HepG2 (cell line): ENCODE measurements around the gene RPS19. TPM values are rescaled to one million over a fixed set of nuclear protein-coding genes. Genes with fewer than 3 reads are reported as not detected.
A peak's percentile ranks its signal among the peaks of the same experiment; 100 is the strongest.

Experiments
- ATF7-NPFF ChIP-seq: sonication (generic); formaldehyde crosslinking; IDR thresholded peaks from 2 replicates; pipeline ENCODE4 v1.8.1; 2023; ENCODE audit warnings: mild to moderate bottlenecking, low read depth, missing genetic modification reagents, moderate library complexity
- CHD4 ChIP-seq: fragments of 200-600 bp; sonication (generic); IDR thresholded peaks from 2 replicates; pipeline ENCODE4 v1.7.0; 2017; ENCODE audit warnings: mild to moderate bottlenecking, low read length, borderline replicate concordance
- E2F5 ChIP-seq: sonication (generic); formaldehyde crosslinking; conservative IDR thresholded peaks from 2 replicates; pipeline ENCODE4 v1.4.0; 2020; ENCODE audit warnings: missing genetic modification reagents
- HOXA9 ChIP-seq: sonication (generic); formaldehyde crosslinking; IDR thresholded peaks from 2 replicates; pipeline ENCODE4 v1.8.1; 2022; ENCODE audit warnings: missing genetic modification reagents, mild to moderate bottlenecking, moderate library complexity, borderline replicate concordance
- KAT2B ChIP-seq: fragments of 150-350 bp; IDR thresholded peaks from 2 replicates; pipeline ENCODE4 v1.6.1; 2014; ENCODE audit warnings: low read depth, low read length, borderline replicate concordance
- KAT8 ChIP-seq: IDR thresholded peaks from 2 replicates; pipeline ENCODE4 v1.6.1; 2016; ENCODE audit warnings: missing genetic modification reagents, missing compliant biosample characterization
- NAIF1 ChIP-seq: sonication (generic); formaldehyde crosslinking; IDR thresholded peaks from 2 replicates; pipeline ENCODE4 v1.5.0; 2020; ENCODE audit warnings: mild to moderate bottlenecking, missing genetic modification reagents, borderline replicate concordance
- PLRG1 ChIP-seq: fragments of 450-650 bp; conservative IDR thresholded peaks from 2 replicates; pipeline ENCODE4 v1.6.1; 2016
- SSRP1 ChIP-seq: IDR thresholded peaks from 2 replicates; pipeline ENCODE4 v1.6.1; 2016; ENCODE audit warnings: control low read depth
- TERF1 ChIP-seq: sonication (generic); formaldehyde crosslinking; IDR thresholded peaks from 2 replicates; pipeline ENCODE4 v1.8.0; 2022; ENCODE audit warnings: mild to moderate bottlenecking, missing genetic modification reagents, moderate library complexity
- USF2 ChIP-seq, 2 experiments: sonication (generic) in 1 of 2; formaldehyde crosslinking in 1 of 2; IDR thresholded peaks; 2 replicates each; pipeline versions ENCODE4 v1.5.1 to v1.6.1; 2011 to 2020; ENCODE audit warnings: borderline replicate concordance in 1 of 2, low read depth in 1 of 2, low read length in 1 of 2, mild to moderate bottlenecking in 1 of 2, missing genetic modification reagents in 1 of 2, moderate library complexity in 1 of 2
- ZBTB20 ChIP-seq: sonication (generic); formaldehyde crosslinking; IDR thresholded peaks from 2 replicates; pipeline ENCODE4 v1.8.1; 2023; ENCODE audit warnings: missing genetic modification reagents, low read depth, mild to moderate bottlenecking, borderline replicate concordance
- ZFAT ChIP-seq: sonication (generic); formaldehyde crosslinking; conservative IDR thresholded peaks from 2 replicates; pipeline ENCODE4 v1.8.1; 2023; ENCODE audit warnings: missing genetic modification reagents, inconsistent platforms
- ZNF280D ChIP-seq: sonication (generic); formaldehyde crosslinking; IDR thresholded peaks from 2 replicates; pipeline ENCODE4 v1.5.1; 2020; ENCODE audit warnings: mild to moderate bottlenecking, missing genetic modification reagents
- ZNF282 ChIP-seq: fragments of 450-650 bp; IDR thresholded peaks from 2 replicates; pipeline ENCODE4 v1.6.1; 2018; ENCODE audit not compliant: partially characterized antibody
- ZNF510 ChIP-seq: sonication (generic); formaldehyde crosslinking; IDR thresholded peaks from 2 replicates; pipeline ENCODE4 v1.4.0; 2020; ENCODE audit warnings: low read depth, mild to moderate bottlenecking, missing genetic modification reagents
- ZNF557 ChIP-seq: sonication (generic); formaldehyde crosslinking; IDR thresholded peaks from 2 replicates; pipeline ENCODE4 v1.4.0; 2020; ENCODE audit warnings: missing genetic modification reagents
- ZNF562 ChIP-seq: sonication (generic); formaldehyde crosslinking; IDR thresholded peaks from 2 replicates; pipeline ENCODE4 v1.8.0; 2022; ENCODE audit warnings: missing genetic modification reagents, borderline replicate concordance
- ZNF678 ChIP-seq: sonication (generic); formaldehyde crosslinking; IDR thresholded peaks from 2 replicates; pipeline ENCODE4 v1.4.0; 2020; ENCODE audit warnings: mild to moderate bottlenecking, missing genetic modification reagents
- ZNF766 ChIP-seq: sonication (generic); formaldehyde crosslinking; IDR thresholded peaks from 2 replicates; pipeline ENCODE4 v1.5.0; 2020; ENCODE audit warnings: missing genetic modification reagents, borderline replicate concordance
- ZNF781 ChIP-seq: sonication (generic); formaldehyde crosslinking; IDR thresholded peaks from 2 replicates; pipeline ENCODE4 v1.5.1; 2020; ENCODE audit warnings: borderline replicate concordance, mild to moderate bottlenecking, missing genetic modification reagents; ENCODE audit errors: not compliant biosample characterization
- polyA plus RNA-seq, 8 experiments: library from polyadenylated mRNA; depleted of rRNA in 3 of 8; stranded (reverse) in 7 of 8; unstranded in 1 of 8; fragments of >200 nt; fragmentation: Illumina TruSeq in 4 of 8; extraction: Trizol in 4 of 8; gene quantifications; 2 replicates each; pipeline versions ENCODE4 v1.2.1 to v1.2.3, GENCODE V29; 2011 to 2016; ENCODE audit warnings: low read depth in 4 of 8, missing spikeins in 1 of 8, mixed read lengths in 1 of 8; ENCODE audit not compliant: insufficient read depth in 1 of 8
- total RNA-seq, 5 experiments: library from RNA; depleted of rRNA; stranded (reverse); fragments of >200 nt; fragmentation: Illumina TruSeq; extraction: Trizol; gene quantifications; 2 replicates each; pipeline ENCODE4 v1.2.3, GENCODE V29; 2016; ENCODE audit warnings: low read depth in 1 of 5

RPS19 gene
- total and polyA plus RNA-seq, 2 of the 13 experiments (the other 11 are each of a cell fraction or from before 2014, with no cell fraction given), result 1,983 to 4,758 TPM

DNA sequence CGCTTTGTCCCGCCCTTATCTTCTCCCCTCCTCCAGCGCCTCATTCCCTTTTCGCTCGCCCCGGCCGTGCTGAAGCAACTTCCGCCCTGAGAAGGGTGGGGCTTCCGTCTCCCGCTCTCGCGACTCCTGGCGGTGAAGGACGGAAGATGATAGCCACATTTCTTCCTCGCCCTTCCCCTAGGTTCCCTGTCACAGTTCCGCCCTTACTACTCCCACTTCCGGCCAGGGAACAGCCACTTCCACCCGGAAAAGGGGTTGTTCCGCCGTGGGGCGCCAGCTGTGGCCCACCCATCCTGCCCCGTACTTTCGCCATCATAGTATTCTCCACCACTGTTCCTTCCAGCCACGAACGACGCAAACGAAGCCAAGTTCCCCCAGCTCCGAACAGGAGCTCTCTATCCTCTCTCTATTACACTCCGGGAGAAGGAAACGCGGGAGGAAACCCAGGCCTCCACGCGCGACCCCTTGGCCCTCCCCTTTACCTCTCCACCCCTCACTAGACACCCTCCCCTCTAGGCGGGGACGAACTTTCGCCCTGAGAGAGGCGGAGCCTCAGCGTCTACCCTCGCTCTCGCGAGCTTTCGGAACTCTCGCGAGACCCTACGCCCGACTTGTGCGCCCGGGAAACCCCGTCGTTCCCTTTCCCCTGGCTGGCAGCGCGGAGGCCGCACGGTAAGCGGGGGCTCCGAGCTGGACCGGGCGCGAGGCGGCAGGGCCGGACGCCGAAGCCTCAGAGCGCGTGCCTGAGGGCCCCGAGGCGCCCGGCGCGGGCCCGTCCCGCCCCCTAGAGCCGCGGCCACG, at the start of gene RPS19 (continued):
- peak; percentile 57; the same call in 1 of the 2 replicates for TF ChIP-seq NAIF1
- TF ChIP-seq ZNF557 (CRISPR knock-in tag), result no peak
- no peak for TF ChIP-seq ZNF562
- TF ChIP-seq TERF1 (CRISPR knock-in tag), result no peak
- TF ChIP-seq PLRG1, result no peak
- no peak for TF ChIP-seq USF2 (IDR thresholded peaks at IDR 0.05; ENCODE audit: low read depth, low read length)
- peak; percentile 41; the same call in 1 of the 2 replicates for TF ChIP-seq USF2 (CRISPR knock-in tag; IDR thresholded peaks at IDR 0.05; ENCODE audit: borderline replicate concordance)
- TF ChIP-seq ZNF678, result 0 out of 2 replicates have a peak, but pooled peaks have one; percentile 87
- no peak; the same call in 1 of the 2 replicates for TF ChIP-seq SSRP1 (CRISPR knock-in tag)
- TF ChIP-seq ZNF781 (CRISPR knock-in tag), result peak; percentile 79
- TF ChIP-seq ZNF280D, result peak; percentile 61
- TF ChIP-seq ZFAT, result no peak; the same call in 1 of the 2 replicates
- TF ChIP-seq KAT8 (CRISPR knock-in tag), result peak; percentile 96
- peak; percentile 84 for TF ChIP-seq ZNF282
- no peak; the same call in 1 of the 2 replicates for TF ChIP-seq ZNF766 (CRISPR knock-in tag)
- TF ChIP-seq ATF7-NPFF (CRISPR knock-in tag), result 0 out of 2 replicates have a peak, but pooled peaks have one; percentile 70
- peak; percentile 79; the same call in 1 of the 2 replicates for TF ChIP-seq CHD4
- no peak for TF ChIP-seq KAT2B
- TF ChIP-seq ZBTB20, result peak; percentile 26; the same call in 1 of the 2 replicates
- TF ChIP-seq HOXA9, result no peak
- TF ChIP-seq ZNF510 (CRISPR knock-in tag), result no peak
- 0 out of 2 replicates have a peak, but pooled peaks have one; percentile 47 for TF ChIP-seq E2F5 (CRISPR knock-in tag)
